Lower leg skin (tissue), 4 donors: ENCODE measurements around the gene PIM3. TPM values are rescaled to one million over a fixed set of nuclear protein-coding genes. Genes with fewer than 3 reads are reported as not detected.

Experiments used
- DNase-seq, 2 donors: peaks; one replicate each; pipeline ENCODE4 v3.0.0-alpha.2; 2019; ENCODE audit warnings: low spot score in 2 of 2
- H3K4me3 ChIP-seq: fragments of 200-600 bp; sonication (generic); 2 replicates; pipeline ENCODE4 v1.5.1; 2017; ENCODE audit warnings: mild to moderate bottlenecking, low read depth; ENCODE audit not compliant: poor library complexity, severe bottlenecking
- POLR2A ChIP-seq, 2 donors: fragments of 450-650 bp; IDR thresholded peaks; one replicate each; pipeline ENCODE4 v1.6.1; 2016 to 2017; ENCODE audit warnings: antibody characterized with exemption in 2 of 2, mild to moderate bottlenecking in 1 of 2, moderate library complexity in 1 of 2
- WGBS, 2 donors: methylation state at CpG; one replicate each; pipeline ENCODE4 v1.1.5; 2018; 5-methylcytosine and 5-hydroxymethylcytosine counted together
- intact Hi-C: fragments of 100-400 bp; cut with DNase I; formaldehyde crosslinking; loops from one replicate; pipeline ENCODE4 v1.15.0; 2023; ENCODE audit warnings: low total_unique reads
- microRNA-seq, 2 donors: library from miRNA; unstranded; fragments of <30 nt; microRNA quantifications; one replicate each; pipeline ENCODE4, GENCODE V29; 2016; ENCODE audit warnings: borderline replicate concordance in 2 of 2, borderline number of aligned reads in 1 of 2
- total RNA-seq, 4 donors: library from RNA; depleted of rRNA; stranded (reverse); fragments of >200 nt; gene quantifications; one replicate each; pipeline ENCODE4 v1.1.0, GENCODE V29; 2016
- TF ChIP-seq, protein P1 (sequence below), 3 donors: fragments of 450-650 bp; IDR thresholded peaks; one replicate each; pipeline ENCODE4 v1.5.1; 2016; ENCODE audit warnings: antibody characterized with exemption in 3 of 3, mild to moderate bottlenecking in 3 of 3, moderate library complexity in 2 of 3

PIM3 gene
- total RNA-seq, 4 donors from 2014 or later: 149 to 181 (median 163) TPM

DNA sequence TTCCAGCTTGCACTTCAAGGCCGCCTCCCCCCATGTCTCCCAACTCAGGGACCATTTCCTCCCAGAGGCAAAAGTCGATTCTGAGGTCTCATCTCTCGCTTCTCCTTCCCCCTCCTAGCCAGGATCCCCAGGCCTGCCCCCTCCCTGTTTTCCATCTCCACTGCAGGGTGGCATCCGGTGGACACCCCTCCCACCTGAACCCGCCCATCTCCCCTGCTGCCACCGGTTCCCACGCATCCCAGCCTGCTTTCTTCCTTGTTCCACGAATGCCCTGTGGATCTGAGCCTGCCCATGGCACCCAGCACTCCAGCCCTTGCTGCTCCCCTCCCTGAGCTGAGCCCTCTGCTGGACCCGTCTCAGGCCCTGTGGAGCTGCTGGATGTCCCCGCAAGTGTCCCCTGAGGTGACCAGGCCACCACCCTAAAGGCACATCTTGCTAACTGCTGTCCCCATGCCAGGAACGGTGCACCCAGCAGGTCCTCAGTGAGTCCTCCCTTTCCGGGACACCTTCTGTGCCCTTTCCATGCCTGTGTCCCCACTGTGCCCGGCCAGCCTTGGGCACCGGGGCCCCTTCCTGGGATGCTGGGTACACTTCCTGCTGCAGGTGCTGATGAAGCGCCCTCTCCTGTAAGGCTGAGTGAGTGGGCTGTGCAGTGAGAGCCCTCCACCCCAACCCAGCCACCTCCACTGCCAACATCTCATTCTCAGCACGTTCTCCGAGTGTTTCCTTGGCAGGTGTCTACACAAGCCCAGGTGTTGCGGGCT, 51.1 kb downstream of the PIM3 start:
- TF ChIP-seq, protein P1, sequence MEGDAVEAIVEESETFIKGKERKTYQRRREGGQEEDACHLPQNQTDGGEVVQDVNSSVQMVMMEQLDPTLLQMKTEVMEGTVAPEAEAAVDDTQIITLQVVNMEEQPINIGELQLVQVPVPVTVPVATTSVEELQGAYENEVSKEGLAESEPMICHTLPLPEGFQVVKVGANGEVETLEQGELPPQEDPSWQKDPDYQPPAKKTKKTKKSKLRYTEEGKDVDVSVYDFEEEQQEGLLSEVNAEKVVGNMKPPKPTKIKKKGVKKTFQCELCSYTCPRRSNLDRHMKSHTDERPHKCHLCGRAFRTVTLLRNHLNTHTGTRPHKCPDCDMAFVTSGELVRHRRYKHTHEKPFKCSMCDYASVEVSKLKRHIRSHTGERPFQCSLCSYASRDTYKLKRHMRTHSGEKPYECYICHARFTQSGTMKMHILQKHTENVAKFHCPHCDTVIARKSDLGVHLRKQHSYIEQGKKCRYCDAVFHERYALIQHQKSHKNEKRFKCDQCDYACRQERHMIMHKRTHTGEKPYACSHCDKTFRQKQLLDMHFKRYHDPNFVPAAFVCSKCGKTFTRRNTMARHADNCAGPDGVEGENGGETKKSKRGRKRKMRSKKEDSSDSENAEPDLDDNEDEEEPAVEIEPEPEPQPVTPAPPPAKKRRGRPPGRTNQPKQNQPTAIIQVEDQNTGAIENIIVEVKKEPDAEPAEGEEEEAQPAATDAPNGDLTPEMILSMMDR (IDR thresholded peaks at IDR 0.05): no peak
- TF ChIP-seq POLR2A (IDR thresholded peaks at IDR 0.05): no peak
- WGBS, 2 donors: 36 to 41% methylated on average over 16 to 18 of the region's 18 CpGs
- no peak overlapping the region for H3K4me3 ChIP-seq
- DNase-seq: no peak
- intact Hi-C loops: no loop called here

DNA sequence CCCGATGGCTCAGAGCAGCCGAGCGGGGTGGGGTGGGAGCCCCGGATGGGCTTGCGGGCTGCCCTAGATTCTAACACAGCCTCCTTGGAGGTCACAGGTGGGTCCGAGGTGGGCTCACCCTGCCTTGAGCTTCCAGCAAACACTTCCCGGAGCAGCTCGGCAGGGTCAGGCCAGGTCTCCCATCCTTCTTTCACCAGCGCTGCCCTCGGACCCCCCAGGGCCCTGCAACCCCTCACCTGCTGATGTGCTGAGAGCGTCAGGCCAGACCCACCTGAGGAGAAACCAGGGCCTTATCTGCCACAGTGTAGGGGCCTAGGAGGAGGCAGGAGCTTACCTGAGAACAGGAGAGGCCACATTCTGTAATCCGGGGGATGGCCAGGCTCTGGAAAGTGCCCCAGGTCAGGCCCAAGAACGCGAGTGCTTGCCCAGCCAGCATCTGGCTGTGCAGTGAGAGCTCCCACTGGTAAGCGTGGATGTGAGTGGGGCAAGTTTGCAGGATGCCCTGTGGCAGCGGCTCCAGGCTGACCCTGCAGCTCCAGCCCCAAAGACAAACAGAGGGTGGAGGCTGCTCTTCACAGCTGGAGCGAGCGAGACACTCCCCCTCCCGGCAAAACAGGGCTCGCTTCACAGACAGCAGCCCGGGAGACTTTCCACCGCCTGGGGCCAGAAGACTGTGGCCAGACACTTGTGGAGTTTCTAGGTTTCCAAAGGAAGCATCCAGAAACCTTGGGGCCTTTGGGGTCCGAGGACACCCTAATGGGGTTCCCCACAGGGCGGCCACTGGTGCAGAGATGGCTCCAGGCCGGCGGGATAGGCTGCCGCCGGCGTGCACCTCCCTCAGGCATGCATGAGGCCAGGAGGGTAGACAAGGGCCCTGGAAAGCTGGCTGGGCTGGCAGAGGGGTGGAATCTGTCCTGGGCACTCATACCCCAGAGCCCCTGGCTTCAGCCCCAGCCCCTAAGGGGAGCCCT, 51.9 kb downstream of the PIM3 start, which contains the start of gene IL17REL:
Gene IL17REL (minus strand): TSS at position 555 of the 971 bp plus-strand sequence. CDS start 119 bp downstream, at position 436.
- TF ChIP-seq POLR2A (IDR thresholded peaks at IDR 0.05): no peak
- WGBS, 2 donors: 45 to 47% methylated on average over 17 to 29 of the region's 29 CpGs

More for the DNA sequence above, 51.9 kb downstream of the PIM3 start, which contains the start of gene IL17REL:
- no peak for DNase-seq
- intact Hi-C loops: no loop called here
- no peak within 1 kb of the TSS for H3K4me3 ChIP-seq

Small RNA genes lying within 50 kb of the gene (microRNA-seq; reads per million reads assigned to microRNA genes)
- 0 to 0.68 reads per million in 2 donors for gene MIR6821

Other genes with a start within 250 kb of the PIM3 start
- 100 to 1,000 TPM in 2 of 4 donors, 10 to 100 TPM in 2; 64.8 to 104 (median 89.8) TPM for gene BRD1, start 132.9 kb upstream of the PIM3 start, total RNA-seq
- 10 to 100 TPM in 1 of 4 donors, 1 to 10 TPM in 3; 8.6 to 11.6 (median 9.6) TPM for gene ZBED4, start 106.9 kb upstream of the PIM3 start, total RNA-seq
- gene ALG12, start 42.3 kb upstream of the PIM3 start, total RNA-seq: 10 to 100 TPM in 3 of 4 donors, 1 to 10 TPM in 1; 7.5 to 25.6 (median 16.1) TPM
- 10 to 100 TPM in 3 of 4 donors, 1 to 10 TPM in 1; 9.1 to 28.0 (median 18.0) TPM for gene CRELD2, start 42.1 kb upstream of the PIM3 start, total RNA-seq
- gene IL17REL, start 52.0 kb downstream of the PIM3 start, total RNA-seq: not detected
- not detected for gene TTLL8, start 97.5 kb downstream of the PIM3 start, total RNA-seq
- gene MLC1, start 124.7 kb downstream of the PIM3 start, total RNA-seq: 1 to 10 TPM in 2 of 4 donors, under 1 TPM in 2; 0.15 to 2.1 (median 1.0) TPM
- gene MOV10L1, start 129.2 kb downstream of the PIM3 start, total RNA-seq: 1 to 10 TPM in 2 of 4 donors, under 1 TPM in 1, not detected in 1; 0.13 to 1.7 (median 1.6) TPM
- gene PANX2, start 210.0 kb downstream of the PIM3 start, total RNA-seq: 1 to 10 TPM; 1.4 to 4.3 (median 1.8) TPM
- gene TRABD, start 225.1 kb downstream of the PIM3 start, total RNA-seq: 10 to 100 TPM; 31.5 to 62.7 (median 46.4) TPM
- 10 to 100 TPM; 33.3 to 52.3 (median 43.1) TPM for gene SELENOO, start 240.2 kb downstream of the PIM3 start, total RNA-seq